Measurements from ENCODE around the gene ZP3. TPM values are rescaled to one million over a fixed set of nuclear protein-coding genes. Genes with fewer than 3 reads are reported as not detected.
"Not testable (repeated sequence)": the region's sequence is repeated elsewhere in the genome, so short reads cannot be mapped to it uniquely, and the experiment has no call there.

Gene ZP3
- total RNA-seq, 1 donor from 2014 or later: not detected

DNA sequence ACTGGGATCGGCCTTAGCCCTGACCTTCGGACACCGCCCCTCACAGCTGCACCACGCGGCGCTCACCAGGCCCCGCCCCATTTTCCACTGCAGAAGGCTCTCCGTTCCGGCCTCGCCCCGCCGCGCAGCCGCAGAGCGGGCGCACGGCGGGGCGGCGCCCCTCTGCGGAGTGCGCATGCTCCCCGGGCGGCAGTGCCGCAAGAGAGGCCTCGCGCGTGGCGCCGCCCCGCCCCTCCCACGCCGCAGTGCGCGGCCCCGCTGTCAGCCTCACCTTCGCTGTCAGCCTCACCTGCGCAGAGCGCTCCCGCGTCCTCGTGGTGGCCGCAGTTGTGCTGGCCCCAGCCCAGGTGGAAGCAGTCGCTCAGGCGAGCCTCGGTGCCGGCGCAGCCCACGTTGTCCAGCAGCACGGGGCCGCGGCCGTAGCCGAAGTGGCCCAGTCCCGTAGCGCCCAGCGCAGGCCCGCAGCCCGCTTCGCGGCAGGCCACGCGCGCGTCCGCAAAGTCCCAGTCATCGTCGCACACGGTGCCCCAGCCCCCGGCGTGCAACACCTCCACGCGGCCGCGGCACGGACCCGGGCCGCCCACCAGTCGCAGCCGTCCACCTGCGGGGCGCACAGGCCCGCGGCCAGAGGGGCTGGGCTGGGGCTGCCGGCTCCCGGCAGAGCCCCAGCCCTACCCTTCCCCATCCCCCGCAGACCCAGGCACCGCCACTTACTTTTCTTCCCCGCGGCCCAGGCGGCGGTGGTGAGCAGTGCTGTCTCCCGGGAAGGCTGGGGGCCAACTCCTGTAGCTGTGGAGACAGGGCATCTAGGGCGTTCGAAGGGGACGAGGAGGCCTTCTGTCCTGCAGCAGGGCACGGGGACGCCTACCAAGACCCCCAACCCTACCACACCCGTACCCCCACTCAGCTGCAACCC lies 31.4 kb upstream of the ZP3 start:
- Histone ChIP-seq H3K27ac (replicated peaks) (peak overlapping the region; percentile 90), H3K27me3 (ENCODE audit: low read depth) (no peaks in the 10 kb centered on the region), H3K4me1 (peaks cover 35% of the 10 kb centered on the region), H3K4me3 (peak overlapping the region; percentile 70), H3K9me3 (replicated peaks) (no peaks in the 10 kb centered on the region), H3K36me3 (no peaks in the 10 kb centered on the region)
- TF ChIP-seq, protein P1, sequence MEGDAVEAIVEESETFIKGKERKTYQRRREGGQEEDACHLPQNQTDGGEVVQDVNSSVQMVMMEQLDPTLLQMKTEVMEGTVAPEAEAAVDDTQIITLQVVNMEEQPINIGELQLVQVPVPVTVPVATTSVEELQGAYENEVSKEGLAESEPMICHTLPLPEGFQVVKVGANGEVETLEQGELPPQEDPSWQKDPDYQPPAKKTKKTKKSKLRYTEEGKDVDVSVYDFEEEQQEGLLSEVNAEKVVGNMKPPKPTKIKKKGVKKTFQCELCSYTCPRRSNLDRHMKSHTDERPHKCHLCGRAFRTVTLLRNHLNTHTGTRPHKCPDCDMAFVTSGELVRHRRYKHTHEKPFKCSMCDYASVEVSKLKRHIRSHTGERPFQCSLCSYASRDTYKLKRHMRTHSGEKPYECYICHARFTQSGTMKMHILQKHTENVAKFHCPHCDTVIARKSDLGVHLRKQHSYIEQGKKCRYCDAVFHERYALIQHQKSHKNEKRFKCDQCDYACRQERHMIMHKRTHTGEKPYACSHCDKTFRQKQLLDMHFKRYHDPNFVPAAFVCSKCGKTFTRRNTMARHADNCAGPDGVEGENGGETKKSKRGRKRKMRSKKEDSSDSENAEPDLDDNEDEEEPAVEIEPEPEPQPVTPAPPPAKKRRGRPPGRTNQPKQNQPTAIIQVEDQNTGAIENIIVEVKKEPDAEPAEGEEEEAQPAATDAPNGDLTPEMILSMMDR (IDR thresholded peaks at IDR 0.05; ENCODE audit: borderline replicate concordance): no peak
- intact Hi-C loops (cut with micrococcal nuclease): no loop called here
- DNase-seq: peak; percentile 96

DNA sequence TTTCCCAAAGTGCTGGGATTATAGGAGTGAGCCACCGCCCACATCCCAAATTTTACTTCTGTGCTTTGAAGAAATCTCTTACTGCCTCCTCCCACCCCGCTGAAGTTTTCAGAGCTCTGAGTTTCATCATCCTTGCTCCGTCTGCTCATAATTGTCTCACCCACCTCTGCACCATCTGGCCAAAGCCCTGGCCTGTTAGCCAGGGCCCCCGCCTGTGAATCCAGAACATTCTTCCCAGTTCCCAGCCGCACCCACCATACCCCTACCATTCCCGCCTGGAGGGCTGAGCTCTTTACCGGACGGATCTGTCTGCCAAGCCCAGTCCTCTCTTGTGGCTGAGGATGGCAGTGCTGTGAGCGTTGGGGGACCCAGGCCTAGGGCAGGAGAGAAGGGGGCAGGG lies 29.8 kb upstream of the ZP3 start:
- intact Hi-C loops (cut with micrococcal nuclease): no loop called here
- H3K4me3 ChIP-seq: no peak overlapping the region
- H3K36me3 ChIP-seq: no peaks in the 10 kb centered on the region
- peaks cover 26% of the 10 kb centered on the region for H3K4me1 ChIP-seq
- TF ChIP-seq, protein P1 (IDR thresholded peaks at IDR 0.05; ENCODE audit: borderline replicate concordance): no peak
- no peaks in the 10 kb centered on the region for H3K27me3 ChIP-seq (ENCODE audit: low read depth)
- no peaks in the 10 kb centered on the region for H3K9me3 ChIP-seq (replicated peaks)
- no peak for DNase-seq
- H3K27ac ChIP-seq (replicated peaks): no peak overlapping the region

DNA sequence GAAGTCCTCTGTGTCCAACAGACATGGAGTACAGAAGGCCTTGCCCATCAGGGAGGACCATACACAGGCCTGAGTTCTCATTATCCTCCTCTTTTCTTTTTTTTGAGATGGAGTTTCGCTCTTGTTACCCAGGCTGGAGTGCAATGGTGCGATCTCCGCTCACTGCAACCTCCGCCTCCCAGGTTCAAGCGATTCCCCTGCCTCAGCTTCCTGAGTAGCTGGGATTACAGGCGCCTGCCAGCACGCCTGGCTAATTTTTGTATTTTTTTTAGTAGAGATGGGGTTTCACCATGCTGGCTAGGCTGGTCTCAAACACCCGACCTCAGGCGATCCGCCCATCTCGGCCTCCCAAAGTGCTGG lies 29.2 kb upstream of the ZP3 start:
- peaks cover 26% of the 10 kb centered on the region for H3K4me1 ChIP-seq
- H3K9me3 ChIP-seq (replicated peaks); H3K27ac ChIP-seq (replicated peaks); intact Hi-C loops (cut with micrococcal nuclease); DNase-seq; H3K4me3 ChIP-seq; H3K27me3 ChIP-seq (ENCODE audit: low read depth); H3K36me3 ChIP-seq: not testable (repeated sequence)

DNA sequence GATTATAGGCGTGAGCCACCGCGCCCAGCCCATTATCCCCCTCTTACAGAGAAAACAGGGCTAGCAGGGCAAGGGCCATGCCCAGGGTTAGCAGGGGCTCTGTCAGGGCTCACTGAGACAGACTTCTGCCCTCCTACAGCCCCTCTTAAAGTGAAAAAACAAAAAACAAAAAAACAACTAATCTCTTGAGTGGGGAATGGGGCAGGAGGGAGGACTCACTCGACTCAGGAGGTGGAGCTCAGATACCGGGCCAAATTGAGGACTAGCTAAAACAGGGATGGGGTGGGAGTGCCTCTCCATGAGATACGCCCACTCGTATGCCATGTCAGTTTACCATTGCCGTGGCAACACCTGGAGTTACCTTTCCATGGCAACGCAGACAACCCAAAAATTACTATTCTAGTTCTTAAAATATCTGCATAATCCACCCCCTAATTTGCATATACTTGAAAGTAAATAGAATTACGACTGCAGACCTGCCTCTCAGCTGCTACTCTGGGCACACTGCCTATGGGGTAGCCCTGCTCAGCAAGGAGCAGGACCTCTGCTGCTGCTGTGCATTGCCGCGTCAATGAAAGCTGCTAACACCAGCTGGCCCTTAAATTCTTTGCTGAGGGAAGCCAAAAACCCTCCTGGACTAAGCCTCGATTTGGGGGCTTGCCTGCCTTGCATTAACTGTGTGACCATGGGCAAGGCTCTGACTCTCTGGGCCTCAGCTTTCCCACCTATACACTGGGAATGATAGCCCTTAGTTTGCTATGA lies 28.6 kb upstream of the ZP3 start:
- Histone ChIP-seq H3K27ac (replicated peaks) (no peak overlapping the region), H3K4me3 (no peak overlapping the region), H3K9me3 (replicated peaks) (no peaks in the 10 kb centered on the region), H3K36me3 (no peaks in the 10 kb centered on the region), H3K27me3 (ENCODE audit: low read depth) (no peaks in the 10 kb centered on the region), H3K4me1 (peaks cover 26% of the 10 kb centered on the region)
- no peak for DNase-seq
- TF ChIP-seq, protein P1 (IDR thresholded peaks at IDR 0.05; ENCODE audit: borderline replicate concordance): no peak
- intact Hi-C loops (cut with micrococcal nuclease): no loop called here

DNA sequence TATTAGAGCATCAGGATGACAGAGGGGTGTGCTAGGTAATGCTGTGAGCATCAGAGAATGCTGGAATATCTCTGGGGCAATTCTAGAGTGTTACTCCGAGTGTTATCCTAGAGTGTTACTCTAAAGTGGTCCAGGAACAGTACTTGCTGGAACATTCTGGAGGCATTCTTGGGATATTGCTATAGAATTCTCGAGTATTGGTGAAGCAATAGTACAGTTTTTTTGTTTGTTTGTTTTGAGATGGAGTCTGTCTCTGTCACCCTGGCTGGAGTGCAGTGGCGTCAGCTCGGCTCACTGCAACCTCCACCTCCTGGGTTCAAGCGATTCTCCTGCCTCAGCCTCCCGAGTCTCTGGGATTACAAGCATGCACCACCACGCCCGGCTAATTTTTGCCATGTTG lies 27.9 kb upstream of the ZP3 start:
- no peak for DNase-seq
- TF ChIP-seq, protein P1 (IDR thresholded peaks at IDR 0.05; ENCODE audit: borderline replicate concordance): no peak
- Histone ChIP-seq H3K36me3 (no peaks in the 10 kb centered on the region), H3K27me3 (ENCODE audit: low read depth) (no peaks in the 10 kb centered on the region), H3K9me3 (replicated peaks) (no peaks in the 10 kb centered on the region), H3K27ac (replicated peaks) (no peak overlapping the region), H3K4me3 (peak overlapping the region; percentile 65), H3K4me1 (peaks cover 26% of the 10 kb centered on the region)
- intact Hi-C loops (cut with micrococcal nuclease): no loop called here

Data from left ventricle myocardium inferior (tissue), 1 donor.